ENCODE measurements around the gene MTRF1. TPM values are rescaled to one million over a fixed set of nuclear protein-coding genes. Genes with fewer than 3 reads are reported as not detected.
A peak's percentile ranks its signal among the peaks of the same experiment; 100 is the strongest.

The MTRF1 gene
- total RNA-seq, 1 experiment from 2014 or later: 11.4 TPM

- Histone ChIP-seq H3K9me2 (ENCODE audit: insufficient read depth) (no peaks in the 10 kb centered on the region), H3K79me2 (ENCODE audit: insufficient read depth, low read length) (no peaks in the 10 kb centered on the region), H3K4me3 (replicated peaks in 1 of 2; ENCODE audit: low read depth in 1 of 2, low read length in 2 of 2) (no peak overlapping the region), H3K27ac (ENCODE audit: low read depth, low read length) (no peak overlapping the region), H3K27me3 (ENCODE audit: insufficient read depth, low read length) (no peaks in the 10 kb centered on the region), H3K9me3 (ENCODE audit: control insufficient read depth in 1 of 2, insufficient read depth in 1 of 2, low read depth in 1 of 2, low read length in 2 of 2) (no peaks in the 10 kb centered on the region), H2AFZ (ENCODE audit: low read depth, low read length, poor library complexity, severe bottlenecking) (no peak overlapping the region), H4K20me1 (ENCODE audit: insufficient read depth) (no peaks in the 10 kb centered on the region), H3K4me1 (ENCODE audit: control insufficient read depth in 1 of 2, insufficient read depth in 2 of 2, low read length in 2 of 2) (no peaks in the 10 kb centered on the region), H3K4me2 (ENCODE audit: low read length) (no peak overlapping the region), H3K36me3 (ENCODE audit: control insufficient read depth in 1 of 2, insufficient read depth in 2 of 2, low read length in 2 of 2) (no peaks in the 10 kb centered on the region), H3K9ac (ENCODE audit: low read length) (no peak overlapping the region)
- ChIA-PET CTCF (no interaction called here), RAD21 (ENCODE audit: low non-redundant PET in 1 of 2, low total read pairs in 2 of 2, uncharacterized antibody in 2 of 2, unreplicated experiment in 2 of 2) (no interaction called here), POLR2A (no interaction called here)
- intact Hi-C loops (cut with micrococcal nuclease): no loop called here
- DNase-seq (ENCODE audit: low read depth, low spot score) (no peak), ATAC-seq (peak; percentile 52)
- no TSS peak for BruUV-seq (replicated peaks)
- no peak for TF ChIP-seq EZH2phosphoT487 (IDR thresholded peaks at IDR 0.05; ENCODE audit: borderline replicate concordance)
- TF ChIP-seq ATF3 (IDR thresholded peaks at IDR 0.05): no peak
- no peak for TF ChIP-seq POLR2AphosphoS5 (IDR thresholded peaks at IDR 0.05; ENCODE audit: low read depth, low read length)
- TF ChIP-seq ZFX (IDR thresholded peaks at IDR 0.05): no peak
- TF ChIP-seq EGR1 (IDR thresholded peaks at IDR 0.05; ENCODE audit: low read depth): no peak
- TF ChIP-seq SRF (IDR thresholded peaks at IDR 0.05; ENCODE audit: low read depth): no peak
- no peak for TF ChIP-seq YY1 (IDR thresholded peaks at IDR 0.05; ENCODE audit: extremely low read depth, insufficient replicate concordance, low read depth, low read length)
- no peak for TF ChIP-seq ZNF274 (IDR thresholded peaks at IDR 0.05; ENCODE audit: low read depth, low read length)
- TF ChIP-seq SP1 (IDR thresholded peaks at IDR 0.05; ENCODE audit: low read depth): no peak
- TF ChIP-seq ZBTB33 (IDR thresholded peaks at IDR 0.05; ENCODE audit: extremely low read depth, insufficient replicate concordance, low read length): no peak
- no peak for TF ChIP-seq TCF7L2 (IDR thresholded peaks at IDR 0.05; ENCODE audit: borderline replicate concordance, extremely low read depth, insufficient read depth, insufficient read length)
- no peak for TF ChIP-seq CTCF (IDR thresholded peaks at IDR 0.05 in 2 of 3, conservative IDR thresholded peaks at IDR 0.05 in 1 of 3; ENCODE audit: borderline replicate concordance in 1 of 3, insufficient read depth in 1 of 3, low read depth in 2 of 3, low read length in 2 of 3)
- TF ChIP-seq ELF1 (IDR thresholded peaks at IDR 0.05; ENCODE audit: borderline replicate concordance, low read depth): no peak
- no peak for TF ChIP-seq RAD21 (IDR thresholded peaks at IDR 0.05; ENCODE audit: low read depth)
- TF ChIP-seq CEBPB (IDR thresholded peaks at IDR 0.05; ENCODE audit: low read depth): no peak
- no peak for TF ChIP-seq EZH2 (IDR thresholded peaks at IDR 0.05)
- no peak for TF ChIP-seq REST (IDR thresholded peaks at IDR 0.05; ENCODE audit: low read depth)
- no peak for TF ChIP-seq POLR2A (IDR thresholded peaks at IDR 0.05; ENCODE audit: borderline replicate concordance, extremely low read depth, insufficient read depth, insufficient read length)
Measured at GRCh38 chr13:41304551-41304950, 41.2 kb upstream of the MTRF1 start.
